GM04504 (cell line): ENCODE data around the gene TMPRSS4.

ENCODE experiments used
- DNase-seq: peaks from one replicate; pipeline ENCODE4 v3.0.0-alpha.2; 2012; ENCODE audit warnings: low read depth

The TMPRSS4 gene

GRCh38 chr11:118155776-118156530 lies 79.1 kb downstream of the TMPRSS4 start:
- no peak for DNase-seq

- DNase-seq: no peak
These were observed 79.8 kb downstream of the TMPRSS4 start for GRCh38 chr11:118156531-118157185.

- DNase-seq: no peak
These were observed 80.5 kb downstream of the TMPRSS4 start for GRCh38 chr11:118157186-118157895.

- DNase-seq: no peak
These were observed 84.9 kb downstream of the TMPRSS4 start for GRCh38 chr11:118161786-118162185.

GRCh38 chr11:118162846-118163245 lies 86.0 kb downstream of the TMPRSS4 start:
- no peak for DNase-seq

- DNase-seq: no peak
These were observed 86.6 kb downstream of the TMPRSS4 start for GRCh38 chr11:118163494-118163893.

GRCh38 chr11:118164885-118165284 lies 88.0 kb downstream of the TMPRSS4 start:
- no peak for DNase-seq

GRCh38 chr11:118166641-118167040 lies 89.8 kb downstream of the TMPRSS4 start:
- DNase-seq: no peak

GRCh38 chr11:118167253-118167652 lies 90.4 kb downstream of the TMPRSS4 start:
- no peak for DNase-seq

GRCh38 chr11:118167906-118168305 lies 91.0 kb downstream of the TMPRSS4 start:
- DNase-seq: no peak

- no peak for DNase-seq
These were observed 91.4 kb downstream of the TMPRSS4 start for GRCh38 chr11:118168316-118168715.

GRCh38 chr11:118168751-118169150 lies 91.9 kb downstream of the TMPRSS4 start:
- DNase-seq: no peak

- DNase-seq: no peak
These were observed 92.6 kb downstream of the TMPRSS4 start for GRCh38 chr11:118169300-118170140.

GRCh38 chr11:118170231-118170630 lies 93.4 kb downstream of the TMPRSS4 start:
- no peak for DNase-seq

- no peak for DNase-seq
These were observed 94.0 kb downstream of the TMPRSS4 start for GRCh38 chr11:118170882-118171268.
